Sigmoid colon (tissue), 4 donors: ENCODE data around the gene KCNJ9.

Source experiments
- EP300 ChIP-seq, 4 donors: sonication (generic); formaldehyde crosslinking; IDR thresholded peaks; one replicate each; pipeline ENCODE4 v1.6.1; 2017; ENCODE audit warnings: antibody characterized with exemption in 4 of 4
- POLR2A ChIP-seq, 2 donors: fragments of 450-650 bp; IDR thresholded peaks; one replicate each; pipeline ENCODE4 v1.6.1; 2016; ENCODE audit warnings: antibody characterized with exemption in 2 of 2, mild to moderate bottlenecking in 2 of 2, moderate library complexity in 2 of 2
- TF ChIP-seq, protein P1 (sequence below), 4 experiments: fragments of 450-650 bp in 3 of 4; fragments of 200-600 bp in 1 of 4; IDR thresholded peaks; one replicate each; pipeline ENCODE4 v1.5.1; 2016 to 2019; ENCODE audit warnings: antibody characterized with exemption in 4 of 4, mild to moderate bottlenecking in 3 of 4, moderate library complexity in 2 of 4

DNA sequence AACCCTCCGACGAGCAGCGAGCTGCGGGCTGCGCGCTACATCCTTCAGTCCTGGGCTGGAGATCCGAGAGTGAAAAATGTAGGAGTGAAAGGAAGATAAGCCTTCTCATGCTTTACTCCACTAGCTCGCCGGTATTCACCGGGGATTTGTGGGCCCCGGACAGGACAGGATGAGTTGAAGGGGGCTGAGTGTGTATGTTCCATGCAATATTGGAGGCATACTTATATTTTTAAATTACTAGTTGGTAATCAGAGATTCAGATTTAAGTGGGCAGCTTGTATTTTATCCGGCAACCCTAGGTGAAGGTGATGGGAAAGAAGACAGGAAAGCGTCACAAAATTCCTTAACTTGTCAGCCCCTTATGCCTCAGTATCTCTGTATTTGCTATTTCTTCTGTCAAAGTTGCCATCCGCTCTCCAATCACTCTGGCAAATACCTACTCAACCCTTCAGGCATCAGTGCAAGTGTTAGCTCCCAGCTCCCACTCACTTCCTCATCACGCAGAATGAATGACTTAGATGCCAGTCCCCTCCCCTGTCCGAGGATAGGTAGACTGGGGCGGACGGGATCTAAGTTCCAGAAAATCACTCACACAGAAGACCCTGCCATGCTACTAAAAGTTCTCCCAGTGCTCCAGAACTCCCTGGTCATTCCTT lies 49.0 kb upstream of the KCNJ9 start:
- TF ChIP-seq, protein P1, sequence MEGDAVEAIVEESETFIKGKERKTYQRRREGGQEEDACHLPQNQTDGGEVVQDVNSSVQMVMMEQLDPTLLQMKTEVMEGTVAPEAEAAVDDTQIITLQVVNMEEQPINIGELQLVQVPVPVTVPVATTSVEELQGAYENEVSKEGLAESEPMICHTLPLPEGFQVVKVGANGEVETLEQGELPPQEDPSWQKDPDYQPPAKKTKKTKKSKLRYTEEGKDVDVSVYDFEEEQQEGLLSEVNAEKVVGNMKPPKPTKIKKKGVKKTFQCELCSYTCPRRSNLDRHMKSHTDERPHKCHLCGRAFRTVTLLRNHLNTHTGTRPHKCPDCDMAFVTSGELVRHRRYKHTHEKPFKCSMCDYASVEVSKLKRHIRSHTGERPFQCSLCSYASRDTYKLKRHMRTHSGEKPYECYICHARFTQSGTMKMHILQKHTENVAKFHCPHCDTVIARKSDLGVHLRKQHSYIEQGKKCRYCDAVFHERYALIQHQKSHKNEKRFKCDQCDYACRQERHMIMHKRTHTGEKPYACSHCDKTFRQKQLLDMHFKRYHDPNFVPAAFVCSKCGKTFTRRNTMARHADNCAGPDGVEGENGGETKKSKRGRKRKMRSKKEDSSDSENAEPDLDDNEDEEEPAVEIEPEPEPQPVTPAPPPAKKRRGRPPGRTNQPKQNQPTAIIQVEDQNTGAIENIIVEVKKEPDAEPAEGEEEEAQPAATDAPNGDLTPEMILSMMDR (IDR thresholded peaks at IDR 0.05): no peak
- TF ChIP-seq EP300 (IDR thresholded peaks at IDR 0.05): no peak
- TF ChIP-seq POLR2A (IDR thresholded peaks at IDR 0.05): no peak
